Measurements from ENCODE around the gene ADGRG4. TPM values are rescaled to one million over a fixed set of nuclear protein-coding genes. Genes with fewer than 3 reads are reported as not detected.
"Not testable (repeated sequence)": the region's sequence is repeated elsewhere in the genome, so short reads cannot be mapped to it uniquely, and the experiment has no call there.

Gene ADGRG4, protein sequence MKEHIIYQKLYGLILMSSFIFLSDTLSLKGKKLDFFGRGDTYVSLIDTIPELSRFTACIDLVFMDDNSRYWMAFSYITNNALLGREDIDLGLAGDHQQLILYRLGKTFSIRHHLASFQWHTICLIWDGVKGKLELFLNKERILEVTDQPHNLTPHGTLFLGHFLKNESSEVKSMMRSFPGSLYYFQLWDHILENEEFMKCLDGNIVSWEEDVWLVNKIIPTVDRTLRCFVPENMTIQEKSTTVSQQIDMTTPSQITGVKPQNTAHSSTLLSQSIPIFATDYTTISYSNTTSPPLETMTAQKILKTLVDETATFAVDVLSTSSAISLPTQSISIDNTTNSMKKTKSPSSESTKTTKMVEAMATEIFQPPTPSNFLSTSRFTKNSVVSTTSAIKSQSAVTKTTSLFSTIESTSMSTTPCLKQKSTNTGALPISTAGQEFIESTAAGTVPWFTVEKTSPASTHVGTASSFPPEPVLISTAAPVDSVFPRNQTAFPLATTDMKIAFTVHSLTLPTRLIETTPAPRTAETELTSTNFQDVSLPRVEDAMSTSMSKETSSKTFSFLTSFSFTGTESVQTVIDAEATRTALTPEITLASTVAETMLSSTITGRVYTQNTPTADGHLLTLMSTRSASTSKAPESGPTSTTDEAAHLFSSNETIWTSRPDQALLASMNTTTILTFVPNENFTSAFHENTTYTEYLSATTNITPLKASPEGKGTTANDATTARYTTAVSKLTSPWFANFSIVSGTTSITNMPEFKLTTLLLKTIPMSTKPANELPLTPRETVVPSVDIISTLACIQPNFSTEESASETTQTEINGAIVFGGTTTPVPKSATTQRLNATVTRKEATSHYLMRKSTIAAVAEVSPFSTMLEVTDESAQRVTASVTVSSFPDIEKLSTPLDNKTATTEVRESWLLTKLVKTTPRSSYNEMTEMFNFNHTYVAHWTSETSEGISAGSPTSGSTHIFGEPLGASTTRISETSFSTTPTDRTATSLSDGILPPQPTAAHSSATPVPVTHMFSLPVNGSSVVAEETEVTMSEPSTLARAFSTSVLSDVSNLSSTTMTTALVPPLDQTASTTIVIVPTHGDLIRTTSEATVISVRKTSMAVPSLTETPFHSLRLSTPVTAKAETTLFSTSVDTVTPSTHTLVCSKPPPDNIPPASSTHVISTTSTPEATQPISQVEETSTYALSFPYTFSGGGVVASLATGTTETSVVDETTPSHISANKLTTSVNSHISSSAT (N-terminal part only)
- not detected in 2 replicates for total RNA-seq

DNA sequence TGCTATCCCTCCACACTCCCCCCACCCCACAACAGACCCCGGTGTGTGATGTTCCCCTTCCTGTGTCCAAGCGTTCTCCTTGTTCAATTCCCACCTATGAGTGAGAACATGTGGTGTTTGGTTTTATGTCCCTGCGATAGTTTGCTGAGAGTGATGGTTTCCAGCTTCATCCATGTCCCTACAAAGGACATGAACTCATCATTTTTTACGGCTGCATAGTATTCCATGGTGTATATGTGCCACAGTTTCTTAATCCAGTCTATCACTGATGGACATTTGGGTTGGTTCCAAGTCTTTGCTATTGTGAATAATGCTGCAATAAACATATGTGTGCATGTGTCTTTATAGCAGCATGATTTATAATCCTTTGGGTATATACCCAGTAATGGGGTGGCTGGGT, at the start of gene ADGRG4:
ADGRG4 (plus strand) TSS at position 243 of the 400 bp plus-strand sequence. CDS start 7,815 bp downstream, outside the sequence.
- intact Hi-C loops (cut with micrococcal nuclease) = not testable (repeated sequence)

DNA sequence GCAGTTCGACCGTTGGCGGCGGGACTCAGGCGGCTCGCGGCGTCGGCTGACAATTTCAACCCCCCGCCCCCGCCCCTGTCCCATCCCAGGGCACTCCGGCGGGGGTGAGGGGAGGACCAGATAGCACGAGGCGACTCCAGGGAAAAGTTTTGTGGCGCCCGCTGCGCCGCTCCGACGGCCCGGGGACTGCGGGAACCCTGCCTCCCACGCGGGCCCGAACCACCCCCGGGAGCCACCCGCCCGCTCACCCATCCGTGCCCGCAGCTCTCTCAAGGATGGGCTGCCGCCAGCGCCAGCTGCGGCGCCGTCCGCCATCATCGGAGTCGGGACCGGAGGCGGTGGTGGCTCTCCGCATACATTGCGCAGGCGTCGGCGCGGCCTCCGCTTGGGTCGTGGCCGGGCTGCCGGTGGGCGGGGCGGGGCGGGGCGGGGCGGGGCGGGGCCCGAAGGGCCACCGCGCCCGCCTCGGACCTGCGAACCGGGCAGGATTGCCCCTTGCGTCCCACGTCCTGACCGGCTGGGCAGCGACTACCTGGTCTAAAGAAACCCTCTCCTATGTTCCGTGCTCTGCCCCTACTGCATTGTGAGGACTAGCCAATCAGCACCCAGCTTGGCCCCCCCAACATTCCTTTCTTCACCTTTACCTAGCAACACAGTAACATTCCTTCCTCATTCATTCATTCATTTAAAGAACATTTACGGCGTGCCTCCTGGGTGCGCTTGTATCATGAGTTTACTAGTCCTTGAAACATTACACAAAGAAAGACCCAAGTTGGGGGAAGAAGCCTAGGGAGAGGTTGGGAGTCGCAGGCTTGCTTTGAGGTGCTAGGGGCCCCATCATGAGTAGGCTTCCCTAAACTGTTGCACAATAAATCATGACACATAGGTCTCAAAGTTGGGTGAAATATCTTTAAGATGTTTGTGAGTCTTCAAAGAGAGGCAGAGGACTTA, 49.4 kb upstream of the ADGRG4 start, which contains the start of gene MAP7D3:
MAP7D3 (minus strand) TSS at position 360 of the 951 bp plus-strand sequence; CDS start at position 318, 42 bp downstream.
- intact Hi-C loops (cut with micrococcal nuclease) = loop anchor here (1.0 to 10.0 kb wide), 3 partner anchors 246 to 323 kb away; partner anchors contain the start of genes HTATSF1 and SLC9A6

DNA sequence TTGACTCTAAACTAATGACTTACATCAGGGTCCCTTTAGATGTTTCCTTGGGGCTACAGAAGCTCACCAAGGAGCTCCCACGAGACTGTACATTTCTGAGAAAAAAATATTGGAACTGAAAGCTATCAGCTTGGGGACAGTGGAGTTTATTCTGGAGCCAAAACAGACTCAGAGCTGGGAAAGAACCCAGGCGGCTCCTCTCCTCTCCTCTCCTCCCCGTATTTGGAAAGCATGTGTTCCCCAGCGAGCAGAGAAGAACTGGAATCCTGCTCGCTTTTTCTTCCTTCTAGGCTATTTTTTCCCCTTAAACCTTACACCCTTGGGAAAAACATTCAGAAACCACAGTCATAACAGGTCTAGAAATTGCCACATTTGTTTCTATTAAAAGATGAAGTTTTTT, 45.2 kb upstream of the ADGRG4 start:
- intact Hi-C loops (cut with micrococcal nuclease) = loop anchor here (10.0 kb wide), 1 partner anchor 319 kb away; no protein-coding TSS in a partner anchor

DNA sequence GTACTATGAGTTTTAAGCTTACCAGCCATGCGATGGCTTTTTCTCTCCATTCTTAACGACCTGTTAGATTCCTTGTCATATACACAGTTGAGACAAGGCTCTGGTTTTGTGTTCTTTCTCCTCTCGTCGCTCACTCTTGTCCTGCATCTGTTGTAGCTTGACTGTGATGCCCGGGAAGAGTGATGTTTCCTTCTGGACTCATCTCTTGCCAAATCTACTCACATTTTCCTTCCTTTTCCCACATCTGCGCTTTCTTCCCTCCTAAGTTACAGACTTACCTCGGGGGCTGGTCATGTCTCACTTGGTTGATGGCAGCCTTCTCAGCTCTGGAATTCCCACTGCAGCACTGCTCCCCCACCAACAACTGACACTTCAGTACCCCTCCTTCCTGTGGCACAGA, 44.7 kb upstream of the ADGRG4 start:
- intact Hi-C loops (cut with micrococcal nuclease) = loop anchor here (10.0 kb wide), 1 partner anchor 319 kb away; no protein-coding TSS in a partner anchor

DNA sequence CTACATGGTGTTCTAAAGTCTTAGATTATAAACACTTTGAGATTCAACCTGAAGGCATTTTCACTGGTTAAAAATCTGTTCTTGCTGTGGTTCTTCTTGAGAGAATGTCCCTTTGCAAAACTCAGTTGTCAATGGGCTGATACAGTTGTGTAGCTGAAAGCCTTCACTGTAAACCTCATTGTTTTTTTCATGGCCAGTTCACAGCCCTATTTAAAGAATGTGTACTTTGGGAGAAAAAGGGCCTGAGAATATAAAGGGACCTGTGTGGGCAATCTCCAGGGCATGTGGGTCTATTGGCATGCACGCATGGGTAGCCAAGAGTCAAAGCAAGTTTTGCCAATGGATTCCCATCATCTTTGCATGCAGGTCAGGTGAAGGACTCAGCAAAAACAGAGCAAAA, 41.8 kb upstream of the ADGRG4 start:
- intact Hi-C loops (cut with micrococcal nuclease) = loop anchor here (10.0 kb wide), 1 partner anchor 316 kb away; no protein-coding TSS in a partner anchor

DNA sequence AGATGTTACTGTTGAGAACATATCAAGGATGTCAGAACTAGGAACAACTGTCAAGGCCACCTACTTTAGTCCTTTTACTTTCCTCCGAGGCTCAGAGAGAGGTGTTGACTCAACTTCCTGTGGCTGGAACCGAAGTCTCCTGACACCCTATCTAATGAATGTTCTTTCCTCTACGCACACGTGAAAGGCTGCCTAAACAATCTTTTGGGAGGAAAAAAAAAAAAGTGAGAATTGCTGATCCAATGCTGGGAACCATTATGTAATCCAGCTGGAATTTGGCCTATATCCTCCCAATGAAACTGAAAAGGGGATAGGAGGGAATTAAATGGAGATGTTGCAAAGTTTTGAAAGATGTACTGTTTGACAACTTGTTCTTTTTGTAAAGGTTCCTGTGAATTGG, 41.2 kb upstream of the ADGRG4 start:
- intact Hi-C loops (cut with micrococcal nuclease) = loop anchor here (10.0 kb wide), 1 partner anchor 315 kb away; no protein-coding TSS in a partner anchor

DNA sequence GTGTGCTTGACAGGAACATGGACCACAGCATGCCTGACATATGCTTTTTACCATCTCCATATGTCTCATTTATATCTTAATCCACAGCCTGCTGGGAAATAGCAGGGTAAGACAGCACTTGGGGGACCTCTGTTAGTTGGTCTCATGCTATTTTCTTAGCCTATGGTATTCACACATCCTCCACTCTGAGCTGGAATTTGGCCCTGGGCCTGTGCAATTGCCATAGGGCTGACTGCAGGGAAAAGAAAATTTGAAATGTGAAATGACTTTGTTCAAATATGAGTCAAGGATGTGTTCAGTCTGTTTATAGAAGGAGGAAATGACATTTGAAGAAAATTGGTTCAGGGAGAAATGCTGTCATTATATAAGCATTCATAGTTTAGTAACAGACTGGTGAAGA, 40.0 kb upstream of the ADGRG4 start:
- intact Hi-C loops (cut with micrococcal nuclease) = no loop called here

DNA sequence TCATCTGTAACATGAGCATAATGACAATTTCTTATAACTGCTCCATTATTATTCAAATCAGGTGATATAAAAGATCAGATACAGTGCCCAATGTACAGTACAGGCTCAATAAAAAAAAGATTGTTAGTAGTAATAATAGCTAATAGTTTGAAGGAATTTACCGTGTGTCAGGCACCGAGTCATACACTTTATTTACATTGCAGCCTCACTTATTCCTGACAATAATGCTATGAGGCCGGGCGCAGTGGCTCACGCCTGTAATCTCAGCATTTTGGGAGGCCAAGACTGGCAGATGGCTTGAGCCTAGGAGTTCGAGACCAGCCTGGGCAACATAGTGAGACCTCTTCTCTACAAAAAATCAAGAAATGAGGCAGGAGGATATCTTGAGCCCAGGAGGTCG, 39.4 kb upstream of the ADGRG4 start:
- intact Hi-C loops (cut with micrococcal nuclease) = no loop called here

DNA sequence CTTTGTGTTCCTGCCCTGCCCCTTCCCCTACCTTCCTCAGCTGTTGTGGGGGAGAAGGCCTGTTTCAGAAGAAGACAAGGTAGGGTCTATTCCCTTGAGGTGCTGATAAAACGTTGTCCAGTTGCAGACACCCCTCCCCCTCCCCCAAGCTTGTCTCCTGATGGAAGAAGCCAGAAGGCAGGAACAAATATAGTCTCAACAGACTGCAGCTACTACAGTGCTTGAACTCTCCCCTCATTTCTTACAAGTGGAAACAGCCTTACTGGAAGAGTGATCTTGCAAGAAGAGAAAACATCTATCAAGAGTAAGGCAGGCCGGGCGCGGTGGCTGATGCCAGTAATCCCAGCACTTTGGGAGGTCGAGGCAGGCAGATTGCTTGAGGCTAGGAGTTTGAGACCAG, 38.5 kb upstream of the ADGRG4 start:
- intact Hi-C loops (cut with micrococcal nuclease) = no loop called here

DNA sequence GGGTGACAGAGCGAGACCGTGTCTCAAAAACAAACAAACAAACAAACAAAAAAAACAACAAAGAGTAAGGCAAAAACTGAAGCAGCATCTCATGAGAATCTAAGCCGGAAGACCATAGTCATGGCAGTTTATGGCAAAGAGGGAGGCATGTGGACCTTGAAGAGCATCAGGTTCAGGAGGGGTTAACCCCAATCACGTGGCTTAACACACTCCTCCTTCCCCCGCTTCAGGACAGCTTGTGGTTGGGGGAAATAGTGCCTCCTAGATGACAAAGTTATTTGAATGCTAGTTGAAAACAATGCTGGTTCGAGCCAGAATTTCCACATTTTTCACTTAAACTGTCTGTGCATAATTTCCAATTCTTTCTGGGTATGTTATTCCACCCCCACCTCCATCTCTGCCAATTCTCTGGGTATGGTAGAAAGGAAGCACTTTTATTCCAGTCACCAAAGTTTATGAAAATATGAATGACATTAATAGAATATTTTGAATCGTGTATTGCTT, 37.9 kb upstream of the ADGRG4 start:
- intact Hi-C loops (cut with micrococcal nuclease) = no loop called here

DNA sequence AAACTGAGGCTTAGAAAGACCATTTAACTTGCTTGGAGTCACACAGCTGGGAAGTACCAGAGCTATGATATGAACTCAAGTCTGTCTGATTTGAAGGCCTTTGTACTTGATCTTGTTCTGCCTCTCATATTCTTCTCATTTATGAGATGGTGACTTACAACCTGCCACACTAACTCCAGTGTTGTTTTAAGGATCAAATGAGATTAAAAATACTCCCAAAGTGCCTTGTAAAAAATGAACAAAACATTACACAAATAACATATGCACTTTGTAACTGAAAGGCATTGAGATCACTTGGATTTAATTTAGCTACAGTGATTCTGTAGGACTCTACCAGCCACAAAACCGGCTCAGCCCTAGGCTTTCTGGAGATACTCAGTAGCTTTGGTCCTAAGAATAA, 33.9 kb upstream of the ADGRG4 start:
- intact Hi-C loops (cut with micrococcal nuclease) = loop anchor here (5.0 kb wide), 2 partner anchors 65 to 105 kb away; no protein-coding TSS in a partner anchor

DNA sequence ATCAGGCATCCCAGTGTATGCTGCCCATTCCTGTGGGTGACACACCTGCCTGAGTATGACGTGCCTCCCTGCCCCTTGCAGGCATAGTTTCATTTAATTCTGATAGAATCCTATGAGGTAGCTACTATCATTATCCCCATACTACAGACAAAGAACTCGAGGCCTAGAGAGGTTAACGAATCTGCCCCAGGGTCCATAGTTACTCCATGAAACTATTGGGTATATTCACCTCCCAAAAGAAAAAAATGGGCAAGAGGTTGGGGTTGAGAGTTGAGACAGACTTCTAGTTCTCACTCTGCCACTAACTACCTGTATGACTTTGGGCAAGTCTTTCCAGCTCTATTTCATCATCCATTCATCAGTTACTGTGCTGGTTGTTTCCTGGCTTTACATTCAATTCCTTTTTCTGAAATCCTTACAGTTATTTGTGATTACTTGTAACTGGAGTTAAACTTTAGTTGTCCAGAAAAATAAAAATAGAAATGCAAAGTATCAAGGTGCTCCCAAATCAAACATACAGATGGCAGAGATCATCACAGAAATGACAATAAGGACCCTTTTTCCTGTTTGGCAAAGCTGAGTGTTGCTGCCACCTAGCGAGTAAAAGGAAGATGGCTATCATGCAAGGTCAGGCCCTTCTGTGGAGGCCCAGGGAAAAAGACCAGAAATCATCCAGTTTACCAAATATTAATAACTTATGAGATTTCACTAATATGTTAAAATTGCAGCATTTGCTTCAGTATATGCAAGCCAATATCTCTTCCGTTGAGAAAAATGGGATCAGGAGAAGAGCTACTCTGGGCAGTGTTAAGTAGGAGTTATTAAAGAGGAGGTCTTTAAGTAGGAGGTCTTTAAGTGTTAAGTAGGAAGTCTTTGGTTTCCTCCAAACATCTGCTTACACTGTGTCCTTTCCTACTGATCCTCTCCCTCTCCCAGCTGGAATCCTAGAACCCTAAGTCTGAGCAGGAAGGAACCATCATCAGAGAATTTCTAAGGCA, 32.4 kb upstream of the ADGRG4 start:
- intact Hi-C loops (cut with micrococcal nuclease) = loop anchor here (1.0 to 5.0 kb wide), 3 partner anchors 66 to 240 kb away; no protein-coding TSS in a partner anchor

DNA sequence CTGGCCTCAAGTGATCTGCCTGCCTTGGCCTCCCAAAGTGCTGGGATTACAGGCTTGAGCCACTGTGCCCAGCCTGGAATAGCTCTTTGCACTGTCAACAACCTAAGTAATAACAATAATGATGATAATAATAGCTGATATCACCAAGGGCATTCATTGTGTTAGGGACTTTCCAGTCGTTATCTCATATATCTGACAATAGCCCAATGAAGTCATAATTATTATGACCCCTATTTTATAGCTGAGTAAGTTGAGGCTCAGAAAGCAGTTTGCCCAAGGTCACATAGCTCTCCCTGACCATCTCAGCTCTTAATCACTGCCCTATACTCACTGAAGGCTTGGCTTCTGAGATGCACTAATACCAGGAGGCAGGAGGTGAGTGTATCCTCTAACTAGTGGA, 30.8 kb upstream of the ADGRG4 start:
- intact Hi-C loops (cut with micrococcal nuclease) = loop anchor here (5.0 kb wide), 2 partner anchors 68 to 108 kb away; no protein-coding TSS in a partner anchor

DNA sequence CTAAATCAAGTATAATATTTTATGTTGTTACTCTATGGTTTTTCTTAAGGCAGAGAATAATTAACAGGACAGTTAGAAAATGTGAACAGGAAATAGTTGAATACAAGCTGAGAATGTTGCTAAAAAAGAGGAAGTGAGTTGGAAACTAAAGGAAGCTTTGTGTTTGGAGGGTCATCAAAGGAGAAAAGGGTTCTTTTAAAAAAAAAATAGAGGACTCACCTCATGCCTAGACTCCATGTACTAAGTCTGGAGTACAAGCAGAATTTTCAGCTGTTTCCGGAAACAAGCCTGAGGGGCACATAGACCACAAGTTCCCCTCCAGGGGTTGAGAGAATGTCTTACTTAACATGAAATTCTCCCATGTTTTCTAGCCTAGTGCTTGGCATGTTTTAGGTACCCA, 29.5 kb upstream of the ADGRG4 start:
- intact Hi-C loops (cut with micrococcal nuclease) = no loop called here

DNA sequence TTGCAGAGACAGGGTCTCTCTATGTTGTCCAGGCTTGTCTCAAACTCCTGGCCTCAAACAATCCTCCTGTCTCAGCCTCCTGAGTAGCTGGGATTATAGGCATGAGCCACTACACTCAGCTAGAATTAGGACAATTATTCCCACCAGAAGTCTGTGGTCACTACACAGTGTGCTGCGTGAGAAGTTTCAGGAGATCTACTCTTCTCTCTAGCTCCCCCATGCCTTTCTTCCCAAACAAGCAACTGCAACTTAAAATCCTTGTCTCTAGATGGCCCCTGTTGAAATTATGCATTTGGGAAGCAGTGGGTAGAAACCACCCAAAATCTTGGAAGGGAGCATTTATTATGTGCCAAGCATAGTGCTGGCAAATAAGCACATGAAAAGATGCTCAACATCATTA, 28.4 kb upstream of the ADGRG4 start:
- intact Hi-C loops (cut with micrococcal nuclease) = no loop called here

DNA sequence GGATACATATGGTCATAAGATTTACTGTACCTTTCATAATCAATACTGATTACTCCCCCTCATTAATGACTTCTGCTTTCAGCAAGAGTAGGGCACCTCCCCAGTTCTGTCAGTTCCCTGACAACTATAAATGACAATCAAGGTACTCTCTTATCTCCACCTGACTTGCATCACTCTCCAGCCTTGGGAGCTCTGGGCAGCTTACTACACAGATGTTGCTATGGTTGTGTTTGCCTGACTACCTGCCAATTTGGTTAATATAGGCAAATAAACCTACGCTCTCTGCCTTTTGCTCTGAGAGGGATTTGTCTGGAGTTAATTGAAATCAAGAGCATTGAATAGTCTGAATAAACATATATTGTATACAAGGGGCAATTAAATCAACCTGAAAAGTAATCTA, 26.8 kb upstream of the ADGRG4 start:
- intact Hi-C loops (cut with micrococcal nuclease) = no loop called here

DNA sequence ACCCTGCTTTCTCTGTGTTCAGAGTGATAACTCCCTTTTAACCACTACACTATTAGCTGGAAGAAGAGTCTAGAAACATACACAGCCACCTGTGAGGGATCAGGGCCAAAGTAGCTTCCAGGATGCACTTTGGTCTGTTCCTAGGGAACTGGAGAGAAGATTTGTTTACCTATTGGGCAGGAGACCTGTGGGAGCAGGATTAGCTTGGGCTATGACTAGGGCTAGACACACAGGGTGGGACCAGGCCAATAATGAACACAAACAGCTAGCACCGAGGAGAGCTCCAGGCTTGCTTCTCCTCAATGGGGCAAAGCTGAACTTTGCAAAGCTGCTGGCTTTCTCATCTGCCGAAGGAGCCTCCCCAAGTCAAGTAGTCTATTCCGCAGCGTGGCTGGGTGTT, 25.2 kb upstream of the ADGRG4 start:
- intact Hi-C loops (cut with micrococcal nuclease) = no loop called here

DNA sequence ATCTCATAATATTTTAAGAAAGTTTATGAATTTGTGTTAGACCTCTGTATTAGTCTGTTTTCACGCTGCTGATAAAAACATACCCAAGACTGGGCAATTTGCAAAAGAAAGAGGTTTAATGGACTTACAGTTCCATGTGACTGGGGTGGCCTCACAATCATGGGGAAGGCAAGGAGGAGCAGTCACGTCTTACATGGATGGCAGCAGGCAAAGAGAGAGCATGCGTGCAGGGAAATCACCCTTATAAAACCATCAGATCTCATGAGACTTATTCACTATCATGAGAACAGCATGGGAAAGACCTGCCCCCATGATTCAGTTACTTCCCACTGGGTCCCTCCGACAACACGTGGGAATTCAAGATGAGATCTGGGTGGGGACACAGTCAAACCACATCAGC, 14.4 kb upstream of the ADGRG4 start:
- intact Hi-C loops (cut with micrococcal nuclease) = not testable (repeated sequence)
